Transverse colon (tissue), 4 donors: Measurements from ENCODE around the gene CHPT1. TPM values are rescaled to one million over a fixed set of nuclear protein-coding genes. Genes with fewer than 3 reads are reported as not detected.
"Not testable (repeated sequence)": the region's sequence is repeated elsewhere in the genome, so short reads cannot be mapped to it uniquely, and the experiment has no call there.

ENCODE experiments used
- DNase-seq: peaks from one replicate; pipeline ENCODE4 v3.0.0-alpha.2; 2019
- H3K27ac ChIP-seq, 4 donors: fragments of 200-600 bp; sonication (generic); 2 replicates each; pipeline ENCODE4 v1.5.1; 2016 to 2018; ENCODE audit warnings: inconsistent platforms in 4 of 4
- H3K27me3 ChIP-seq: fragments of 200-600 bp; sonication (generic); 2 replicates; pipeline ENCODE4 v1.5.1; 2017; ENCODE audit warnings: inconsistent platforms
- H3K36me3 ChIP-seq, 4 donors: fragments of 200-600 bp; sonication (generic); 2 replicates each; pipeline ENCODE4 v1.5.1; 2017 to 2019; ENCODE audit warnings: inconsistent platforms in 4 of 4
- H3K4me1 ChIP-seq, 4 donors: fragments of 200-600 bp; sonication (generic); 2 replicates each; pipeline ENCODE4 v1.5.1; 2017 to 2020; ENCODE audit warnings: inconsistent platforms in 4 of 4
- H3K4me3 ChIP-seq, 4 donors: fragments of 200-600 bp; sonication (generic); 1 replicate in 1 of 4; 2 replicates in 3 of 4; pipeline versions ENCODE4 v1.5.1 to v1.6.1; 2017 to 2019; ENCODE audit warnings: inconsistent platforms in 4 of 4
- H3K9me3 ChIP-seq, 2 donors: fragments of 200-600 bp; sonication (generic); 2 replicates each; pipeline ENCODE4 v1.5.1; 2017 to 2019; ENCODE audit warnings: inconsistent platforms in 2 of 2
- EP300 ChIP-seq: sonication (generic); formaldehyde crosslinking; IDR thresholded peaks from one replicate; pipeline ENCODE4 v1.6.1; 2017; ENCODE audit warnings: antibody characterized with exemption, low read depth
- POLR2A ChIP-seq: fragments of 450-650 bp; IDR thresholded peaks from one replicate; pipeline ENCODE4 v1.6.1; 2016; ENCODE audit warnings: antibody characterized with exemption, mild to moderate bottlenecking, moderate library complexity
- POLR2AphosphoS5 ChIP-seq, 3 donors: sonication (generic); formaldehyde crosslinking; IDR thresholded peaks; one replicate each; pipeline ENCODE4 v1.6.1; 2016; ENCODE audit warnings: antibody characterized with exemption in 3 of 3
- WGBS, 2 donors: methylation state at CpG; one replicate each; pipeline ENCODE4 v1.1.5; 2018; ENCODE audit warnings: low coverage in 1 of 2; 5-methylcytosine and 5-hydroxymethylcytosine counted together
- in situ Hi-C, 4 donors: fragments of 200-750 bp; cut with MboI; loops; one replicate each; pipeline versions ENCODE4 v1.15.0 to v1.15.1; 2017; ENCODE audit warnings: low sequenced_read_pairs in 3 of 4, low pct_ligation_motif_present in 1 of 4, low pct_unique_long_range_greater_than_20kb in 1 of 4
- intact Hi-C: fragments of 100-400 bp; cut with DNase I; formaldehyde crosslinking; loops from one replicate; pipeline ENCODE4 v1.15.1; 2023; ENCODE audit warnings: low total_unique reads
- total RNA-seq, 4 donors: library from RNA; depleted of rRNA; stranded (reverse); fragments of >200 nt; gene quantifications; one replicate each; pipeline ENCODE4 v1.1.0, GENCODE V29; 2016
- TF ChIP-seq, protein P1 (sequence below), 5 experiments: fragments of 200-600 bp in 3 of 5; fragments of 450-650 bp in 2 of 5; sonication (generic) in 3 of 5; IDR thresholded peaks; 1 replicate in 2 of 5; 2 replicates in 3 of 5; pipeline ENCODE4 v1.5.1; 2016 to 2017; ENCODE audit warnings: antibody characterized with exemption in 5 of 5, inconsistent platforms in 3 of 5, mild to moderate bottlenecking in 2 of 5, moderate library complexity in 1 of 5

The CHPT1 gene
- total RNA-seq, 4 donors from 2014 or later, result 114 to 215 (median 138) TPM

GRCh38 chr12:101678081-101678480, 19.4 kb upstream of the CHPT1 start:
- Histone ChIP-seq H3K9me3 (no peaks in the 10 kb centered on the region), H3K36me3 (no peaks in the 10 kb centered on the region), H3K27ac (no peak overlapping the region), H3K4me1 (peaks cover 0 to 16% (median 9%) of the 10 kb centered on the region in 4 donors), H3K27me3 (no peaks in the 10 kb centered on the region), H3K4me3 (no peak overlapping the region)
- intact Hi-C loops (no loop called here), in situ Hi-C loops (no loop called here)
- TF ChIP-seq POLR2A (no peak), POLR2AphosphoS5 (IDR thresholded peaks at IDR 0.05) (no peak), EP300 (no peak)
- TF ChIP-seq, protein P1, sequence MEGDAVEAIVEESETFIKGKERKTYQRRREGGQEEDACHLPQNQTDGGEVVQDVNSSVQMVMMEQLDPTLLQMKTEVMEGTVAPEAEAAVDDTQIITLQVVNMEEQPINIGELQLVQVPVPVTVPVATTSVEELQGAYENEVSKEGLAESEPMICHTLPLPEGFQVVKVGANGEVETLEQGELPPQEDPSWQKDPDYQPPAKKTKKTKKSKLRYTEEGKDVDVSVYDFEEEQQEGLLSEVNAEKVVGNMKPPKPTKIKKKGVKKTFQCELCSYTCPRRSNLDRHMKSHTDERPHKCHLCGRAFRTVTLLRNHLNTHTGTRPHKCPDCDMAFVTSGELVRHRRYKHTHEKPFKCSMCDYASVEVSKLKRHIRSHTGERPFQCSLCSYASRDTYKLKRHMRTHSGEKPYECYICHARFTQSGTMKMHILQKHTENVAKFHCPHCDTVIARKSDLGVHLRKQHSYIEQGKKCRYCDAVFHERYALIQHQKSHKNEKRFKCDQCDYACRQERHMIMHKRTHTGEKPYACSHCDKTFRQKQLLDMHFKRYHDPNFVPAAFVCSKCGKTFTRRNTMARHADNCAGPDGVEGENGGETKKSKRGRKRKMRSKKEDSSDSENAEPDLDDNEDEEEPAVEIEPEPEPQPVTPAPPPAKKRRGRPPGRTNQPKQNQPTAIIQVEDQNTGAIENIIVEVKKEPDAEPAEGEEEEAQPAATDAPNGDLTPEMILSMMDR (IDR thresholded peaks at IDR 0.05), result no peak
- no peak for DNase-seq

DNA sequence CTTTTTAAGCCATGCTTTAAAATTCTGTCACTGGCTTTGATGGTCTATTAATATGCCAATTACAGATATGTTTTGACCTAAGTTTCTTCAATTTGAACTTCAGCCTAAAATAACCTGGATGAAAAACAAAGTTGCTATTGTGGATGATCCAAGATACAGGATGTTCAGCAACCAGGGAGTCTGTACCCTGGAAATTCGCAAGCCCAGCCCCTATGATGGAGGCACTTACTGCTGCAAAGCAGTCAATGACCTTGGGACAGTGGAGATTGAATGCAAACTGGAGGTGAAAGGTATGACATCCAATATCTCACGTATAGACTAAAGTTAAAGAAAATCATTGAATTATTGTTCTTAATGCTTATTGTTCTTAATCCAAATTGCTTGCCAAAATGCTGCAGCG, 17.2 kb upstream of the CHPT1 start:
- Histone ChIP-seq H3K4me1 (peaks cover 0 to 15% (median 9%) of the 10 kb centered on the region in 4 donors), H3K4me3 (no peak overlapping the region), H3K27me3 (no peaks in the 10 kb centered on the region), H3K9me3 (no peaks in the 10 kb centered on the region), H3K36me3 (no peaks in the 10 kb centered on the region), H3K27ac (no peak overlapping the region)
- TF ChIP-seq, protein P1 (IDR thresholded peaks at IDR 0.05), result no peak
- TF ChIP-seq POLR2A, result no peak
- TF ChIP-seq POLR2AphosphoS5 (IDR thresholded peaks at IDR 0.05), result no peak
- TF ChIP-seq EP300, result no peak
- in situ Hi-C loops, result no loop called here
- no peak for DNase-seq
- 81 to 85% methylated on average over 3 of the region's 3 CpGs for WGBS, 2 donors
- intact Hi-C loops, result no loop called here

GRCh38 chr12:101680647-101681046, 16.8 kb upstream of the CHPT1 start:
- Histone ChIP-seq H3K27me3 (no peaks in the 10 kb centered on the region), H3K27ac (no peak overlapping the region), H3K4me1 (peaks cover 0 to 13% (median 7%) of the 10 kb centered on the region in 4 donors), H3K36me3 (no peaks in the 10 kb centered on the region), H3K4me3 (no peak overlapping the region), H3K9me3 (no peaks in the 10 kb centered on the region)
- no peak for TF ChIP-seq POLR2A
- TF ChIP-seq EP300, result no peak
- TF ChIP-seq POLR2AphosphoS5 (IDR thresholded peaks at IDR 0.05), result no peak
- TF ChIP-seq, protein P1 (IDR thresholded peaks at IDR 0.05), result no peak
- in situ Hi-C loops (no loop called here), intact Hi-C loops (no loop called here)
- DNase-seq, result no peak

DNA sequence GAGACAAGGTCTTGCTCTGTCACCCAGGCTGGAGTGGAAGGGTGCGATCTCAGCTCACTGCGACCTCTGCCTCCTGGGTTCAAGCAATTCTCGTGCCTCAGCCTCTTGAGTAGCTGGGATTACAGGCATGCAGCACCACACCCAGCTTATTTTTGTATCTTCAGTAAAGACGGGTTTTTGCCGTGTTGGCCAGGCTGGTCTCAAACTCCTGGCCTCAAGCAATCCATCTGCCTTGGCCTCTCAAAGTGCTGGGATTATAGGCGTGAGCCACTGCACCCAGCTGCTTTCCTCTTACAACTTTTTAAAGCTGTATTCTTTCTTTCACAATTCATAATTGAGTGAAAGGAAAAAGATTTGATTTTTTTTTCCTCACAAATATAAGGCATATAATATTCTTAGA, 15.8 kb upstream of the CHPT1 start:
- H3K27me3 ChIP-seq, intact Hi-C loops, H3K9me3 ChIP-seq, DNase-seq, H3K27ac ChIP-seq, in situ Hi-C loops, H3K4me3 ChIP-seq, H3K36me3 ChIP-seq, H3K4me1 ChIP-seq: not testable (repeated sequence)
- 46 to 60% methylated on average over 1 to 6 of the region's 6 CpGs for WGBS, 2 donors

DNA sequence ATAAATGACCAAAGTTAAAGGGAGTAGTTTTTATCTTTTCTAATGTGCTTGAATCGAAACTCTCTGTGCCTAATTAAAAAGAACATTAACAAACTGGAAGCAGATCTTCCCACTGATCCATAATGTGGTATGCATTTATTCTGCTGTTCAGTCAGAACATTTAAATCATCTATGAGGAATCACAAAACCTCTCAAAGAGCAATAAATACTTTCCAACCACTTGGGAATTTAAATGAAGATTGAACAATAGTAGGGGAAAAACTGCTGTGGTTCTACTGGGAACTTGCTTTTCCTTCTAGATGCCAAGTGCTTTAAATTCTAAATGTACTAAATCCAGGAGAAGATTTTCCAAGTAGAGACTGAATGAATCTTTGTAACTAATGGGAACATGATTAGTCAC, 12.3 kb upstream of the CHPT1 start:
- Histone ChIP-seq H3K4me3 (no peak overlapping the region), H3K27me3 (no peaks in the 10 kb centered on the region), H3K9me3 (no peaks in the 10 kb centered on the region), H3K27ac (no peak overlapping the region), H3K4me1 (peaks cover 0 to 8% (median 3%) of the 10 kb centered on the region in 4 donors), H3K36me3 (no peaks in the 10 kb centered on the region)
- no peak for DNase-seq
- intact Hi-C loops, result no loop called here
- in situ Hi-C loops, result no loop called here
- WGBS, 2 donors, result 80 to 92% methylated on average over 1 of the region's 1 CpG
- TF ChIP-seq POLR2A (no peak), EP300 (no peak), POLR2AphosphoS5 (IDR thresholded peaks at IDR 0.05) (no peak)
- TF ChIP-seq, protein P1 (IDR thresholded peaks at IDR 0.05), result no peak
